GM18867 (cell line): ENCODE measurements around the gene PC.
"Not testable (repeated sequence)": the region's sequence is repeated elsewhere in the genome, so short reads cannot be mapped to it uniquely, and the experiment has no call there.

Experiments
- ATAC-seq: cut with Tn5 transposase; IDR thresholded peaks from one replicate; pipeline ENCODE4 v1.9.1; 2021; ENCODE audit warnings: mild to moderate bottlenecking, moderate library complexity; ENCODE audit not compliant: unreplicated experiment

The PC gene

DNA sequence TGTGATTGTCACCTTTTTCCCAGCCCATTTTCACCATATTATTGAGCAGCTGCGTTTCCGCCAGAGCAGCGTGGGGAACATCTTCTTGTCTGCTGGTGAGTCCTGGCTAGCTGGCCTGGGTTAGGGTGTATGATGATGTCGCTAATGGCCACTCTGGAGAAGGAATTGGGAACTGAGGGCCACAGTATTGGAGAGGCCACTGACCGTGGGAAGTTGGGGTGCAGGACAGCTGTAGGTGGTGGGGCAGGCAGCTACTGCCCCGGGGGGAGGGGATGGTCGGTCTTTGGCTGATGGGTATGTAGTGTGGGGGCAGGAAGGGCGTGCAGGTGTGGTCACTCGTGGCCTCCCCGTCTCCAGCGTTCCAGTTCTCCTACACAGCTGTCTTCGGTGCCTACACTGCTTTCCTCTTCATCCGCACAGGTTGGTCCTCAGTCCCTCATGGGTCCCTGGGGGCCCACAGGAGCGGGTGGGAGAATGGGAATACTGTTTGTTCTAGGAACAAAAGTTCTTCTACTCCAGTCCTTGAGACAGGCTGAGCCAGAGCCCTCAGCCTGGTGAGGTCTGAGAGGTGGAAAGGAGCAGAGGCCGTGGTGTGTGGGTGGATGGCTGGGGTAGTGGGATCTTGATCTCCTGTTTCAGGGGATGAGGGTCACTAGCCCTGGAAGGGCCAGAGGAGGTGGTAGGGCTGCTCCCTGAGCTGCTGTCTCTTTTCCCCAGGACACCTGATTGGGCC, 112.9 kb downstream of the PC start:
- ATAC-seq = no peak

DNA sequence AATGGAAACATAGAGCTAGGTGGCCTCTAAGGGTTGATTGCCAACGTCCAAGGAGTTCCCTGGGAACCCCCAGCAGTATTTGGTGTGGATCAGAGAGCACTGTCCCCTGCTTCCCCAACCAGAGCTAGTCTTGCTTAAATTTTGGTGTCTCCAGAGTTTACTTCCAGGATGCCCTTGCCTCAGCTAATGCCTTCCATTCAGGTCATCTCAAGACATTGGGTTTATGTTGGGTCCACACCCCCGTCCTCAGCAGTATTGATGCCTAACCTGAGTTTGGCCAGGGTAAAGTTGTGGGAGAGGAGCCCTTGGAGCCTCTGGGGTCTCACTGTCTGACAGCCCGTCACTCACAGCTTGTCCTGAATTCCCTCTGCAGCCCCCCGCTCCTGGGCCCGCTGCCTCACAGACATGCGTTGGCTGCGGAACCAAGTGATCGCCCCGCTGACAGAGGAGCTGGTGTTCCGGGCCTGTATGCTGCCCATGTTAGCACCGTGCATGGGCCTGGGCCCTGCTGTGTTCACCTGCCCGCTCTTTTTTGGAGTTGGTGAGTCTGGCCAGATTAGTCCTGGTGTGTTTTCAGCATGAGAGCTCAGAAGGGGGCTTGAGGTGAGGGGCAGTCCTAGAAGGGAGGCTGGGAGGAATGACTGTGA, 113.6 kb downstream of the PC start:
- ATAC-seq = no peak

DNA sequence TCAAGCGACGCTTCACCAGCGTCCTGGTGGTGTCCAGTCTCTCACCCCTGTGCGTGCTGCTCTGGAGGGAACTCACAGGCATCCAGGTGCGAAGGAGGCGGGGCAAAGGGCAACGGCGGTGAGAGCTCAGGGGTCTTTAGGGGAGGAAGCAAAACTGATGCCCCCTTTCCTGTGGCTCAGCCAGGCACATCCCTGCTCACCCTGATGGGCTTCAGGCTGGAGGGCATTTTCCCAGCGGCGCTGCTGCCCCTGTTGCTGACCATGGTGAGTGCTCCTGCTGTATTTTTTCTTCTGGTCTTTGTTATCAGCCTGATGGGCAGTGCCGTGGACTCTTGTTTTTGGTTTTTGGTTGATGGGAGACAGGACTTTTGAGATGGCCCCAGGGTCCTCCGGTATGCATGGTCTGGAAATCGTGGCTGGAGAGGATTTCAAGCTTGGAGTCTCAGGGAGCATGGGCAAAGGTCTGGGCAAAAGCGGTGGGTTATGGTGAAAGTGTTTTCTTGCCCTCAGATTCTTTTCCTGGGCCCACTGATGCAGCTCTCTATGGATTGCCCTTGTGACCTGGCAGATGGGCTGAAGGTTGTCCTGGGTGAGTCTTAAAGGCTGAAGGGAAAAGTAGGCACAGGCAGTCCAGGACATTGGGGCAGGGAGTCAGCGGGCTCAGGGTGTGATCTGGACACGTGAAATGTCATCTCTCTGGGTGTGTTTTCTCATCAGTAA, 114.2 kb downstream of the PC start:
- no peak for ATAC-seq

DNA sequence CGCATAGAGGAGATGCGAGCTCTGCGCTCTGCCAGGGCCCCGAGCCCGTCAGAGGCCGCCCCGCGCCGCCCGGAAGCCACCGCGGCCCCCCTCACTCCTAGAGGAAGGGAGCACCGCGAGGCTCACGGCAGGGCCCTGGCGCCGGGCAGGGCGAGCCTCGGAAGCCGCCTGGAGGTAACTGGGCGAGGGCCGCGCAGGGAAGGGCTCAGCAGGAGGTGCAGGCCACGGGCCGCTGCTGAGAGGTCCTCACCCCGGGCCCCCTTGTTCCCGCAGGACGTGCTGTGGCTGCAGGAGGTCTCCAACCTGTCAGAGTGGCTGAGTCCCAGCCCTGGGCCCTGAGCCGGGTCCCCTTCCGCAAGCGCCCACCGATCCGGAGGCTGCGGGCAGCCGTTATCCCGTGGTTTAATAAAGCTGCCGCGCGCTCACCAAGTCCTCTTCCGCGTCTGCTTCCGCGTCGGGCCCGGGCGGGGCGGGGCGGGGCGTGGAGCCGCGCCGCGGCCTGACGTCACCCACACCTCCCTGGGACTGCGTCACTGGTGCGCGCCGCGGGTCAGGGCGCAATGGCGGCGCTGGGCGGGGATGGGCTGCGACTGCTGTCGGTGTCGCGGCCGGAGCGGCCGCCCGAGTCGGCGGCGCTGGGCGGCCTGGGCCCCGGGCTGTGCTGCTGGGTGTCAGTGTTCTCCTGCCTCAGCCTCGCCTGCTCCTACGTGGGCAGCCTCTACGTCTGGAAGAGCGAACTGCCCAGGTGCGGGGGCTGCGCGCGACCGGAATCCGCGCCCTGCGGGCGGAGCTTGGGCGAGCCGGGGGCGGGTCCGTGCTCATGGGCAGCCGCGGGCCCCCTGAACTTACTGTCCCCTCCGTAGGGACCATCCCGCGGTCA, 115.0 kb downstream of the PC start, which contains the start of gene RCE1:
TSS of gene RCE1 (plus strand) at position 546 of the 880 bp plus-strand sequence. CDS start at position 561, 15 bp downstream.
- ATAC-seq = peak; percentile 76

DNA sequence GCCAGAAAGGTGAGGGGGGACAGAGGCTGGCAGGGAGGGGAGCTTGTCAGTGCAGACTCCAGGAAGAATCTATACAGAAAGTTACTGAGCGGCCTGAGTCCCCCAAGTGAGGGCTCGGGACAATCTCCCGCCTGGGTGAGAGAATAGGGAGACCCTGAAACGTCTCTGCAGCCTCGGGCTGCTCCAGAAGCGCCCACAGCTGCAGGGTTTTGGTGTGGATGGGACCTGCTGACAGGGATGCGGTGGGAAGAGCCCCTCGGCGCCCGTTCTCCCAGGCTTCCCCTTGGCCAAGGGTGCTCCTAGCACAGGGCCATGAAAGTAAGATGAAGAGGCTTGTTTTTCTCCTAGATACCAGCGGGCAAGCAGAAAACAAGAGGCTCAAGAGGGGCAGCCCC, 115.7 kb downstream of the PC start:
- no peak for ATAC-seq

DNA sequence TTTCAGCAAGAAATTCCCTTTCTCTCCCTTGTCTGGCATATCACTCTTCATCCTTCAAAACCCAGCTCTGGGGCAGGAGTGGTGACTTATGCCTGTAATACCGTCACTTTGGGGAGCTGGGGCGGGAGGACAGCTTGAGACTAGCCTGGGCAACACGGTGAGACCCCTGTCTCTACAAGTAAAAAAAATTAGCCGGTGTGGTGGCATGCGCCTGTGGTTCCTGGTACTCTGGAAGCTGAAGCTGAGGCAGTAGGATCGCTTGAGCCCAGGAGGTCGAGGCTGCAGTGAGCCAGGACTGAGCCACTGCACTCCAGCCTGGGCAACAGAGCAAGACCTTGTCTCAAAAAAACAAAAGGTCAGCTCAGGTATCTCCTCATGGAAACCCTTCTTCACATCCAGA, 116.3 kb downstream of the PC start:
- no peak for ATAC-seq

DNA sequence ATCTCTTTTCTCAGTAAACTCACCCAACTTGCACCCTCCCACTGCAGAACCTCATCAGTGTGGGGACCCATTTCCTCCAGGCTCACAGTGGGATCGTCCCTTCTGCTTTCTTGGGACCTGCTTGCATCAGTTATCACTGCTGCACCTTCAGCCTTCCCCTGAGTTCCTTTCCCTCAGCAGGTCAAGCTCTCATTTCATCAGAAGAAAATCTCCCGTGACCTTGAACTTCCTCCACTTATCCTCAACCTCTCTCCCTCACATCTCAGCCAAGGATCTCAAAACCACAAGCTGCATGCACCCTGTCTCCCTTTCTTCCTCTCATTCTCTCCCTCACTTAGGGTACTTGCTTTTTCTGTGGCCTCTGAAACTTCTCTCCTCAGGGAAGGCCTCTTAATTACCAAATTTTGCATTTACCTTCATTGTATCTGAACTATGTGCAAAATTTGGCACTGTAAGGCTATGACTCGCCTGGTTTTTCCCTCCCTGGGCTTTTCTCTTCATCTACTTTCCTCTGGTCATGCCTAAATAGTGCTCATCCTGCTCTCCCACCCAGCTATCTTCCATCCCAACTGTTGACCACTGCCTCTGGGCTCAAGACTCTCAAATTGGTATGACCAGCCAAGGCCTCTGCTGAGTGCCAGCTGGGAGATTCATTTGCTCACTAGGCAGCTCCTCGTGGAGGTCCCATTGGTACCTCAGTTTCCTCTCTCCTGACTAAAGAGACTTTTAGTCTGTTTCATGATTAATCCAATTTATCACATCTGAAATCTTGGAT, 117.7 kb downstream of the PC start:
- no peak for ATAC-seq

DNA sequence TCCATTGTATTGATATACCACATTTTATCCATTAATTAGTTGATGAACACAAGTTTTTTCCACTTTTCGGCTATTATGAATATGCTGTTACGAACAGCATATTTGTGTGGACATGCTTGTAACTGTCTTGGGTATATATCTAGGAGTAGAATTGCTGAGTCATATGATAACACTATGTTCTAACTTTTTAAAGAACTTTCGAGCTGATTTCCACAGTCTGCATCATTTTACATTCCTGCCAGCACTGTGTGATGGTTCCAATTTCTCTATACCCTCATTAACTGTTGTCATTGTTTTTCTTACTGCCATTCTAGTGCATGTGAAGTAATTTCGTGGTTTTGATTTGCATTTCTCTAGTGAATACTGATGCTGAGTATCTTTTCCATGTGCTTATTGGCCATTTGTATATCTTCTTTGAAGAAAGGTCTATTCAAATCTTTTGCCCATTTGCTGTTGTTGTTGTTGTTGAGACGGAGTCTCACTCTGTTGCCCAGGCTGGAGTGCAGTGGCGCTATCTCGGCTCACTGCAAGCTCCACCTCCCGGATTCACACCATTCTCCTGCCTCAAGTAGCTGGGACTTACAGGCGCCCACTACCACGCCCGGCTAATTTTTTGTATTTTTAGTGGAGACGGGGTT, 122.3 kb downstream of the PC start:
- ATAC-seq = no peak

DNA sequence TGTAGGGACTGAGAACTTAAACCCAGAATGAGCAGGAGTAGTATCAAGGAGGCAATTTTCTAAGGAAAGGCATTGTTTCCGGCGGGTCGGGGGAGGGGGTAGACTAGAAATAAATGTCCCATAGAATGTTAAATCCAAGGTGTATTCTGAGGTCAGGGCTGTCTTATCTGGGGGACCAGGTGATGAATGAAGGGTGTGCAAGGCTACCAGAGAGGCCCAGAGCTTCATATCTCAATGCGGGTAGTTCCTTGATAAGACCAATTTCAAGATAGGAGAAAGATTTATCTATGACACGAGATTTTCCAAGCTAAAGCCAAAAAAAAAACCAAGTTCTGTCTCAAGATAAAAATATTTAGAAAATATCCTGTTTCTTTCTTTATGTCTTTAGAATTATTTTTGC, 123.2 kb downstream of the PC start:
- ATAC-seq = no peak

DNA sequence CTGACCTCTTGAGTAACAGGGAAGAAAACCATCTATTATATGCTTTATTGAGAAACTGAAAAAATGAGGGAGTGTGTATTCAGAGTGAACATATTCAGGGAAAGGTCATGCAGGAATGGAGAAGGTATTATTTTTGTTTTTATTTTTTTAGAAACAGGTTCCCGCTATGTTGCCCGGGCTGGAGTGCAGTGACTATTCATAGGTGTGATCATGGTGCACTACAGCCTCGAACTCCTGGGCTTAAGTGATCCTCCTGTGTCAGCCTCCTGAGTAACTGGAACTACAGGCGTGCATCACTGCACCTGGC, 123.7 kb downstream of the PC start:
- no peak for ATAC-seq

DNA sequence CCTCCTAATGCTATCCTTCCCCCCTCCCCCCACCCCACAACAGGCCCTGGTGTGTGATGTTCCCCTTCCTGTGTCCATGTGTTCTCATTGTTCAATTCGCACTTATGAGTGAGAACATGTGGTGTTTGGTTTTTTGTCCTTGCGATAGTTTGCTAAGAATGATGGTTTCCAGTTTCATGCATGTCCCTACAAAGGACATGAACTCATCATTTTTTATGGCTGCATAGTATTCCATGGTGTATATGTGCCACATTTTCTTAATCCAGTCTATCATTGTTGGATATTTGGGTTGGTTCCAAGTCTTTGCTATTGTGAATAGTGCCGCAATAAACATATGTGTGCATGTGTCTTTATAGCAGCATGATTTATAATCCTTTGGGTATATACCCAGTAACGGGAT, 133.6 kb downstream of the PC start:
- ATAC-seq = not testable (repeated sequence)

DNA sequence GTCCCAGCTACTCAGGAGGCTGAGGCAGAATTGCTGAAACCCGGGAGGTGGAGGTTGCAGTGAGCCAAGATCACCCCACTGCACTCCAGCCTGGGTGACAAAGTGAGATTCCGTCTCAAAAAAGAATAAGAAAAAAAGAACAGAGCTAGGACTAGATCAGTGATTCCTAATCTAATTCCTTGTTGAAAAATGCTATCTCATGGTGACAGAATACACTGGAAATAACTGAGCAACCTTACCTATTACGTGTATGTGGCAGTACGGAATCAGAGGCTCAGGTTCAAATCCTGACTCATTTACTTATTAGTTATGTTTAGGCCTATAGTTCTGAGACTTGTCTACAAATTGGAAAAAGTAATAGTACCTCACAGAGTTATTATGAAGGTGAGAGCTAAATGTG, 134.5 kb downstream of the PC start:
- no peak for ATAC-seq

DNA sequence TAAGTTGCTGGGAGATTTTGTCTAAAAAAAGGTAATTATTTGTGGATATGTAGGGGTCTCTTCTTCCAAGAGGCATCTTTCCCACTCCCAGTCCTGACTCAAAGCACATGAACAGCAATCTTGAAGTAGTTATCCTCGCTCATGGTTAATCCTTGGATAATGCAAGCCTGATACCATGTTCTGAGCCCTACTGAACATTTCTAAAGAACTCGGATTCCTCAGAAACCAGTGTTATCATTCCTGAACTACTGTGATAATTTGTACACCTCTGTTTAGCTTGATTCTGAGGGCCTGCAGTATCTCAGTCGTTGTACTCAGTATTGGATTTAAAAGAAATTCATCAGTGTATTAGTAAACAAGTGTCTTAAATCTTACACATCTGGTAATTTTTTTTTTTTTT, 137.3 kb downstream of the PC start:
- no peak for ATAC-seq

DNA sequence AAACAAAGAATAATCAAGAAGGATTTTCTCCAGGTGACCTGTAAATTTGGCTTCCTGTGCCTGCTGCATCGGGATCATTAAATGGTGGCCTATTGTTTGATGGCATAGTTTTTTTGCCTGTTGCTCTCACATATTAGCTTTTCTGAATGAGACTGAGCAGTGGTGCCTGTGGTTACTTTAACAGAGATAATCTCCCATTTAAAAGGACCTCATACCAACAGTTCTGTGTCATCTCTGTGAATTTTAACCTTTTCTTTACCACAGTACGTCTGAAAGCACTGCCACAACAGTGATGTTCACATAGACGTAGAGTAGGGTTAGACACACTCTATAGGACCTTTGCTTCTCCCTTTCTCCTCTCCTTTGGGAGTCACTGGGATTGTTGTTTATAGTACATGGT, 137.8 kb downstream of the PC start:
- ATAC-seq = no peak

DNA sequence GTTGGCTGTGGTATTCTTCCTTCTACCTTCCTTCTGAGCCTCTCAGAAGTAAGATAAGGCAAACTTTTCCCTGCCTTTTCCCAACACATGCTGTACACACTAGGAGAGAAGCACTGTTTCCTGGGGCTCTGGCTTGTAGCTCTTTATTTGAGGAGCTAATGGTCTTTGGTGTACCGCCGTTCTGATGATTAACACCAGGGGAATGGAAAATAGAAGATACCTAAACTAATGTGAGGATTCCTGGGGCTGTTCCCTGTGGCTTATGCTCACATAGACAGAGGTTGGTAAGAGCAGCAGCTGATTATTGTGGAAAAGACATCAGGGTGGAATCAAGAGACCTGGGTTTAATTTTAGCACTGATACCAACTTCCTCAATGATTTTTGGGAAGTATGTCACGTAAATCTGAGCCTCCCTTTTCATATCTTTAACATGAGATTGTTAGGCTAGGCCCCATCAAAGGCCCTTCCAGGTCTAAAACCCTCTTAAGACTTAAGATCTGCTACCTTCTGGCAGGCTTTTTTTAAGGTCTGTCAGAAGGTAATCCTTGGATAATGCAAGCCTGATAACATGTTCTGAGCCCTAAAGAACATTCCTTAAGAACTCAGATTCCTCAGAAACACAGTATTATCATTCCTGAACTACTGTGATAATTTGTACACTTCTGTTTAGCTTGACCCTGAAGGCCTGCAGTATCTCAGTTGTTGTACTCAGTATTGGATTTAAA, 139.8 kb downstream of the PC start:
- ATAC-seq = no peak

DNA sequence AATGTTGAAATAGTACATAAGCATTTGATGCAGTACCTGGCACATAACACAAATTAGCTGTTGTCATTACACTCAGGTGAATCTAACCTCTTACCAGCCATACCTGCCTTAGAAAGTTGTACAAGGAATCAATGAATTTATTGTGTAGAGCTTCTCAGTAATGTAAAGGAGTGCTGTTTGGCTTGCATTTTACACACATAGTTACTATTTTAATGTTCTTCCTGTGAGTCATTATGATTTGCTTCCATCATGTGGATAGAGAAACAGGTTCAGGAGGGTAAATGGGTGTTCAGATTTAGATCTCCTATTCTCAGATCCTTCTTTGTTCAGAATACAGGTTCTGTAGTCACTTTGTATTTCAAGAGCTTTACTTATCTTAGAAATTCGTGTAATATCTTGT, 142.5 kb downstream of the PC start:
- ATAC-seq = no peak

DNA sequence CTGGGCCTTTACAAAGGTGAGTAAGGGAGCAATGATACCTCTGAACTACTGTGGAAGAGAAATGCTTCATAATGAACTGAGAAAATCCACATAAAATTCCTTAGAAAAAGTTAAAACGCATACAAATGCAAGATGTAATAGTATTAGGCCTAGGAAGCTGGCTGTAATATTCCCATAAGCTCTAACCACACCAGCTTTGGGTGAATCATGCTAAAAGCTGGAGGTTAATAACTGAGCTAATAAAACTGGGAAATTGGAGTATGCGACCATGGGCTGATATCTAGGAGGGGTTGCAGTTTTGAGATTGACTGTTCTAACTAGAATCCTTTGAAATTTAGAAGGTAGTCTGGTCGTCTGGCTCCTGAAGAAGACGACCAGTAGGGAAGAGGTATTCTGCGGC, 143.5 kb downstream of the PC start:
- no peak for ATAC-seq

DNA sequence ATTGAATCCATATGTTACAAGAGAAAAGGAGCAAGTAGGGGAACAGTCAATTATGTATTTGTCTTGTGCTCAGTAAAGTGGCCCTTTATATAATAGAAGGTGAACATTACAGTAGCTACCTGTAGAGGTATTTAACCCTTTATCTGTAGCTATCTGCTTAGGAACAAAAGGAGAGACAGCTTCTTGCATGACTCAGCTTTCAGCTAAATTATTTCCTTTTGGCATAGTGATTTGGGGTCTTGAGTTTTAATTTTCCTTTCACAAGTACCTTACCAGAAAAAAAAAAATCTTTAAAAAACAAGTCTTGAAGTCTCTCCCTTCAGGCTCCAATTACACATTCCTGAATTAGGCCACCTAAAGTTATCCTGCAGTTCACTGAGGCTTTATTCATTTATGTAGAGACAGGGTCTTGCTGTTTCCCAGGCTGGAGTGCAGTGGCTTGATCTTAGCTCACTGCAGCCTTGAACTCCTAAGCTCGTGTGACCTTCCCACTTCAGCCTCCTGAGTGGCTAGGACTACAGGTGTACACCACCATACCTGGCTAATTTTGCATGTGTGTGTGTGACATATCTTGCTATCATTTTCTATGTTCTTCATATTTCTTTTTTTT, 147.5 kb downstream of the PC start:
- ATAC-seq = no peak

DNA sequence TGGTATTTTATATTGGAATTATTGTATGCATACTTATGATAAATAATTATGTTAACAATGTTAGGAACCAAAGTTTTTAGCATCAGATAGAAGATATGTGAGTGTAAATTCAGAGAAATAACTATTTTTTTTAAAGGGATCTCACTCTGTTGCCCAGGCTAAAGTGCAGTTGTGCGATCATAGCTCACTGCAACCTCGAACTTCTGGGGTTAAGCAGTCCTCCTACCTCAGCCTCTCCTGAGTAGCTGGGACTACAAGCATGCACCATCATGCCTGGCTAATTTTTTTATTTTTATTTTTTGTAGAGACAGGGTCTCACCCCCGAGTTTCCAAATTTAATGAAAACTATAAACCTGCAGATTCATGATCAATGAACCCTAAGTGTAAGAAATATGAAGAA, 148.6 kb downstream of the PC start:
- no peak for ATAC-seq
